Loucy (cell line): ENCODE data around the gene JMJD8.

ENCODE experiments used
- CTCF ChIP-seq: fragments of 200-600 bp; sonication (generic); conservative IDR thresholded peaks from 2 replicates; pipeline ENCODE4 v1.5.1; 2014; ENCODE audit warnings: mild to moderate bottlenecking, antibody characterized with exemption, low read length
- EZH2phosphoT487 ChIP-seq: fragments of 200-600 bp; IDR thresholded peaks from 2 replicates; pipeline ENCODE4 v1.6.1; 2018; ENCODE audit warnings: antibody characterized with exemption, mild to moderate bottlenecking, moderate library complexity, borderline replicate concordance

- no peak for TF ChIP-seq CTCF
- TF ChIP-seq EZH2phosphoT487 = no peak
Measured at GRCh38 chr16:647173-647902, 36.8 kb downstream of the JMJD8 start.
